Stimulated activated CD4-positive, alpha-beta T cell treated with anti-CD3 and anti-CD28 coated beads, Interleukin-12 subunit alpha, Interleukin-12 subunit beta, amount 100 ng/mL, for 24 hours (primary cell): ENCODE data around the gene AIG1.

Source experiments
- DNase-seq, 2 experiments: peaks; one replicate each; pipeline ENCODE4 v3.0.0-alpha.2; 2020; ENCODE audit warnings: low read depth in 2 of 2

AIG1 gene

GRCh38 chr6:143195349-143195845, 134.7 kb downstream of the AIG1 start:
- DNase-seq = no peak

- no peak for DNase-seq
Measured at GRCh38 chr6:143196525-143197225, 136.0 kb downstream of the AIG1 start.

GRCh38 chr6:143197377-143197776, 136.7 kb downstream of the AIG1 start:
- DNase-seq = no peak

DNA sequence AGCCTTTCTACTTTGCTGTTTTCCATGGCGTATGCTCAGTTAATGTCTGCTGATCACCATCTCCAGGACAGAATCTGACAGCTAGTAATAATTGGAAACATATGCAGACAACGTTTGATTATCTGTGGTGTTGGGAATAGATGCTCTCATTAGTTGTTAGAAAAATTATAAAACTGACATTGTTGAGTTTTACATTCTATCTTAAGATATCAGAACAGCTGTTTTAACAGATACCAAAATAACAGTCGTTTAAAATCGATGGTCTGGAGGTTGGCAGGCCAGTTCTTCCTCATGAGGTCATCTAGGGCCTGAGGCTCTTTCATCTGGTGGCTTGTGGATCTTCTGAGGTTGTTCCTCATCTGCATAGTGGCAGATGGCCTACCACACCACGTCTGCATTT, 137.6 kb downstream of the AIG1 start:
- DNase-seq = no peak

DNA sequence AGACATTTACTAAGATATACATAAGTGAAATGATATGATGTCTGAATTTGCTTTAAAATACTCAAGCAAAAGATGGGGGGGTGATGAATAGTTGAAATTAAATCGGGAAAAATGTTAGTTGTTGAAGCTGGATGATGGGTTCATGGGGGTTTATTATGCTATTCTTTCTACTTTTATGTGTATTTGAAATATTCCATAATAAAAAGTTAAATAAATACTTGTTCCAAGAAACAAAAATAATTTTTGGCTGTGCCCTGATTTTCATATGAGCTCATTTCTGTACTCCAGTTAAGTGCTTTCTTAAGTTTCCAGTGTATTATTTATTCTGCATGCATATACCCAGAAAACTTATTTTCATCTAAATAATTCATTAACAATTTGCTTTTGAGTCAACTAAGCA, 138.6 kb downstream of the AIG1 start:
- no peak for DNase-seq

- no peak for DNase-seq
Measured at GRCh38 chr6:143200167-143200770, 139.6 kb downstream of the AIG1 start.

DNA sequence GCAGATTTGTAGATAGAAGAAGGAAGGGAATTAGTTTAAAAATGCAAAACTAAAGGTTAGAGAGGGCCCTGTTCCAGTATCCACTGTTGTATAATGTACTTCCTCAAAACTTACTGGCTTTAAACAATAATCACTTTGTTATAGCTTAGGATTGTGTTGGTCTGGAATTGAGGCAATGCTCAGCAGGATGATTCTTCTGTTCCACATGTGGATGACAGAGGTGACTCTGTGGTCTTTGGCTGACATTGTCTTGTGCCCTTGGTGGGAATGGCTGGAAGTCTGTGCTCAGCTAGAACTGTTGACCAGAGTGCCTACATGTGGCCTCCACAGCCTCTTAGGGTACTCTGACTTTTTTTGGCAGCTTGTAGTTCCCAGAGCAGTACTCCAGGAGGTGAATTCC, 143.4 kb downstream of the AIG1 start:
- no peak for DNase-seq

- no peak for DNase-seq
Measured at GRCh38 chr6:143205131-143205535, 144.4 kb downstream of the AIG1 start.

- DNase-seq = no peak
Measured at GRCh38 chr6:143205585-143205984, 144.9 kb downstream of the AIG1 start.

GRCh38 chr6:143205991-143206390, 145.3 kb downstream of the AIG1 start:
- no peak for DNase-seq

DNA sequence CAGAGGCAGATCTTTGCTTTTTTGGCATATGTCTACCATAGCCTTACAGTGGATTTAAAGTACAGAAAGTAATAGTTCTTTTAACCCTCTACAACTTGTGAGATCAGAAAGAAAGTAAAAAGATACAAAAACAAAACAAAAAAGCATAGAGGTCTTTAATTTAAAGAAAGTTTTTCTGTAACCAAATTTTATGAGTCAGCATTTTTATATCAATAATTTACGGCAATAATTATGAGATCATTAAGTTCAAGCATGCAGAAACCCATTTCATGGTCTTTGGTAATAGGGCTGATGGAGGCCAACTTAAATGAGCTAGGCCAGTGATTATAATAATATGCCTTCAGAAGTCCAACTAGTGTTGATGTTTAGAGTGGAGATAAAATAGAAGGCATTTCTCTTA, 145.9 kb downstream of the AIG1 start:
- DNase-seq = no peak

DNA sequence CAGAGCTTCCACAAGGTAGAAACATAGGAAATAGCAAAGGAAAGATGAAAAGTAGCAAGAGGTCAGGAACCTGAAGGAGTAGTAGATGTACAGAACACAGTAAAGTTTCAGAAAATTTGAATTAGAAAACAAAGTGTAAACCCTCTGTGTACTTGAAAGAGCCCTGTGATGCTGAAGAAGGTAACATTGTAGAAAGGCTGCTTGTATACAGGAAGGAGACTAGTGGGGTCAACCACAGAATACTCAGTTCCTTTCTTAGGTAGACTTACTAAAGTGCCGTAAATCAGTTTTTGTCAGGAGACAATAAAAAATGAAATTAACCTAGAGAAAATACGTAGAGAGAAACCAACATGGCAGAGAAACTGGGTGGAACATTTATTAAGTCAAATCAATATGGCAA, 149.7 kb downstream of the AIG1 start:
- no peak for DNase-seq

DNA sequence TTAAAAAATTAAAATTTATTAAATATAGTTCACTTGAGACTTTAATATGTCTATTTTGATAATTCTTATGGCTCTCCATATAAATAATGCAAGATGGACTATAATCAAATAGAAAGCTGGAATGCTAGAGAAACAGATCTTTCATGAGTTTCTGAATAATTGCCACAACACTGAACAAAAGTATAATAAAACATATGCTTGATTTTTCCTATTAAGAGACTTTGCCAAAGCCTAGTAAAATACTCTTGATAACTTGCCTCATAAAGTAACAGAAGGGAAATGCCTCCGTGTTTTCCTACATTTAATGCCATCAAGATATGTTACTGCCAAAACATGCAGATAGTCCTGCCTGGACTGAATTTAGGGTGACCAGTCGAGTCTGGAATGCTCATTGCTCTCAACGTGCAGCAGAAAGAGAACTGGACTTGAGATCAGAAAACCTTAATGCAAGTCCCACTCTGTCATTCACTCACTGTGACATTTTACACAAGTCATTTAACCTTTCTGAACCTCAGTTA, 153.2 kb downstream of the AIG1 start:
- DNase-seq = no peak

- no peak for DNase-seq
Measured at GRCh38 chr6:143215363-143215762, 154.7 kb downstream of the AIG1 start.

GRCh38 chr6:143215771-143216170, 155.1 kb downstream of the AIG1 start:
- no peak for DNase-seq

DNA sequence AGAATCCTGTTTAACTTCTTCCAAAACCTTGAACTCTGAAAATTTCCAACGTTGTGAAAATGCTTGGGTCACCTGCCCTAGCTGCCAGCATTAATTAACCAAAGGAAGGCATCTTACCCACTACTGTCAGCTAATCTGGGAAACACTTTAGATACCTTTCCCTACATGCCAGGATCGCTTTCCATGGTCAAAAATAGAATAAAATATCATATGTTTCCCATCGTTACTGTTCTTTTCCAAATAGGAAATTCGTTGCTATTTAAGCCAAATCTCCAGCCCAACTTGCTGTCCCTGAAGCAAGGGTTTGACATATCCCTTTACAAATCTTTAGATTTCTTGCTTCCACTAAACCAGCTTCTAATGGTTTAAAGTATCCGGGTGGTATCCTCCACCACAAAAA, 157.5 kb downstream of the AIG1 start:
- no peak for DNase-seq

- no peak for DNase-seq
Measured at GRCh38 chr6:143221698-143222097, 161.0 kb downstream of the AIG1 start.

- no peak for DNase-seq
Measured at GRCh38 chr6:143222310-143222709, 161.6 kb downstream of the AIG1 start.

GRCh38 chr6:143222801-143223231, 162.1 kb downstream of the AIG1 start:
- no peak for DNase-seq

DNA sequence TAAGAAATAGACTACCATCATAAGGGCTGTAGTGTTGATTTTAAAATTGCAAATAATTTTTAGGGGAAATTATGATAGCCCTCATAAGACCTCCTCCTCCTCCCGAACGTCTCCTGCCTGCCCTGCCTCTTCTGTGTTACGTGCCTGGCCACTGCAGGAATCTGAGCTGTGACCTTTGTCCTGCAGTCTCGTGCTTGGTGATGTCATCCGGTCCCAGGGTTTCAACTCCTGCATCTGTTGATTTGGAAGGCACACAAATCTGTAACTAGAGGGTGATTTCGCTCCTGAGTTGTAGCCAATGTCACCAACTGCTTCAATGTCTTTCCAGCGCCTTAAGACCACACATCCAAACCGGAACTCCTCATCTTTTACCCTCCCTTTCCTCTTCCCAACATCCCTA, 163.2 kb downstream of the AIG1 start:
- DNase-seq = no peak

DNA sequence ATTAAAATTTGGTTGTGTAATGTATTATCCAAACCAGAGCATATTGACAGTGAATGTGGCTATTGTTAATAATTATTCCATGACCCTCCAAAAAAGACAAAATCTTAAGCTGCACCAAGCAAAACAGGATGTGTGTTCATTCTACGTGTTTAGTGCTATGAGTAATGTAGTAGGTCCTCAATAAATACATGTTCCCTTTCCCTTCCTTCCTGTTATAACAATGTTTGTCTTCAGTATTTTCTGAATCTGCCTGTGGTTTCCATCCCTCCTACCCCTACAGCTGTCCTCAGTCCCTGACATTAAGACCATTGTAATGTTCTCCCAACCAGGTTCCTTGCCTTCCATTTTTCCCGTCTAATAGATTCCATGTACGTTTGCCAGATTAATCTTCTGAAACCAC, 163.8 kb downstream of the AIG1 start:
- no peak for DNase-seq

DNA sequence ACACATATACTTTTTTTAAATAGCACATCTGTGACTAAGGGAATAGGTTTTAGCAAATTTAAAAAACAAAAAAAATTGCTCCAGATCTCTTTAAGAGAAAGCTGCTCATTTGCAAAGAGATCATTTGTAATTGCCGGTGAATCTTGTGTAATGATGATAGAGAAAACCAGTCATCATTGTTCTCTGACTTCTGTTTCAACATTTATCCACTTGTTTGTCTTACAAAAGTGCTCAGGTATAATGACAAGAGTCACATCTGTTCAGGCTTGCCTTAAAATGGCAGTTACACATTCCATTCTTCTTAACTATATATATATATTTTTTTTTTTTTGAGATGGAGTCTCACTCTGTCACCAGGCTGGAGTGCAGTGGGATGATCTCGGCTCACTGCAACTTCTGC, 165.2 kb downstream of the AIG1 start:
- no peak for DNase-seq

DNA sequence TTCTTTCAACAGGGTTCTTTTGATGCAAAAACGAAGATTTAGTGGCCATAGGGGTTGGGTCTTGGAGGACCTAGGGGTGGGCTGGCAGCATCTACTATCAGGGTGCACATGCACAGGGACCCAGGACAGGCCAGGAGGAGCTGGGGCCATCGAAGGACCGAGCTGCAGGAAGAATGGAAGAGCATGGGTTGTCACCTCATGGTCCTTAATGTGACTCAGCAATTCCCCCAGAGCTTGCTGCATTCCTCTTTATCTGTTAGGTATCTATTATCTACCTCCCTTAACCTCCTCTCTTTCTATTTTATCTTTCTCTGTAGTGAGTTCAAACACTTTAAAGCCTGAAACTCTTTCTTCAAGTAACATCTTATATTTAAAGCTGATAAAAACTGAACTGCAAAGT, 167.0 kb downstream of the AIG1 start:
- no peak for DNase-seq
